CD4-positive, alpha-beta T cell (primary cell): Measurements from ENCODE around the gene CLGN. TPM values are rescaled to one million over a fixed set of nuclear protein-coding genes. Genes with fewer than 3 reads are reported as not detected.

ENCODE experiments used
- ATAC-seq: fragments of 200-7000 bp; cut with Tn5 transposase; one replicate; pipeline ENCODE4 v1.10.0; 2022; ENCODE audit warnings: mild to moderate bottlenecking; ENCODE audit not compliant: poor library complexity
- CTCF ChIA-PET: fragments of 350-600 bp; sonication (Branson Sonifier 250); formaldehyde crosslinking; loops from one replicate; lab custom pipeline; 2021; ENCODE audit warnings: antibody characterized with exemption, inconsistent platforms; lab: Charles Lee
- POLR2A ChIA-PET: fragments of 350-600 bp; sonication (Branson Sonifier 250); formaldehyde crosslinking; loops from one replicate; lab custom pipeline; 2021; ENCODE audit warnings: antibody characterized with exemption, inconsistent platforms; lab: Charles Lee
- DNase-seq, 14 experiments: peaks; one replicate each; pipeline ENCODE4 v3.0.0-alpha.2; 2013 to 2020; ENCODE audit warnings: mixed read lengths in 2 of 14
- H3K27ac ChIP-seq, 2 donors: one replicate each; pipeline versions ENCODE4 v1.5.1 to v1.7.0; 2013; ENCODE audit warnings: low read length in 2 of 2, low read depth in 1 of 2, mild to moderate bottlenecking in 1 of 2
- H3K27me3 ChIP-seq, 2 experiments: 1 replicate in 1 of 2; 2 replicates in 1 of 2; pipeline versions ENCODE4 v1.6.1 to v1.7.0; 2013; ENCODE audit warnings: low read length in 2 of 2, control low read depth in 1 of 2, mild to moderate bottlenecking in 1 of 2, moderate library complexity in 1 of 2; ENCODE audit not compliant: insufficient read depth in 2 of 2, control insufficient read depth in 1 of 2
- H3K36me3 ChIP-seq: one replicate; pipeline ENCODE4 v1.6.1; 2013; ENCODE audit warnings: low read length, control low read depth; ENCODE audit not compliant: insufficient read depth
- H3K4me1 ChIP-seq: one replicate; pipeline ENCODE4 v1.6.1; 2013; ENCODE audit warnings: low read length, control low read depth; ENCODE audit not compliant: insufficient read depth
- H3K4me3 ChIP-seq: one replicate; pipeline ENCODE4 v1.5.1; 2013; ENCODE audit warnings: mild to moderate bottlenecking, low read length, moderate library complexity
- H3K9me3 ChIP-seq, 2 experiments: 1 replicate in 1 of 2; 2 replicates in 1 of 2; pipeline versions ENCODE4 v1.6.1 to v1.7.0; 2013; ENCODE audit warnings: low read length in 2 of 2, mild to moderate bottlenecking in 2 of 2, control low read depth in 1 of 2, moderate library complexity in 1 of 2; ENCODE audit not compliant: control insufficient read depth in 1 of 2, insufficient read depth in 1 of 2
- H3K27ac Mint-ChIP-seq: one replicate; pipeline ENCODE4 v1.8.0; 2020; ENCODE audit warnings: mixed read lengths
- H3K27me3 Mint-ChIP-seq: one replicate; pipeline ENCODE4 v1.8.0; 2021; ENCODE audit warnings: mixed read lengths
- H3K36me3 Mint-ChIP-seq: one replicate; pipeline ENCODE4 v1.8.0; 2021; ENCODE audit warnings: low read depth, mixed read lengths
- H3K4me1 Mint-ChIP-seq: one replicate; pipeline ENCODE4 v1.8.0; 2021; ENCODE audit warnings: low read depth, mixed read lengths
- H3K4me3 Mint-ChIP-seq: one replicate; pipeline ENCODE4 v1.8.0; 2020; ENCODE audit warnings: mild to moderate bottlenecking, mixed read lengths
- H3K9me3 Mint-ChIP-seq: one replicate; pipeline ENCODE4 v1.8.0; 2020; ENCODE audit warnings: mixed read lengths
- intact Hi-C, 2 experiments: fragments of 100-400 bp; cut with DNase I in 1 of 2; cut with micrococcal nuclease in 1 of 2; formaldehyde crosslinking; loops; one replicate each; pipeline versions ENCODE4 v1.15.1 to v1.9.0; 2023 to 2025; cut with DNase I, micrococcal nuclease
- total RNA-seq, 174 experiments: library from RNA in 2 of 174; stranded (reverse) in 2 of 174; gene quantifications; one replicate each; pipeline ENCODE4 v1.2.3 and lab custom pipeline; 2021 to 2026
- TF ChIP-seq, protein P1 (sequence below): fragments of 200-600 bp; IDR thresholded peaks from one replicate; pipeline ENCODE4 v1.8.0; 2022; ENCODE audit warnings: antibody characterized with exemption, mild to moderate bottlenecking

CLGN gene
- total RNA-seq, 2 experiments from 2014 or later = not detected

DNA sequence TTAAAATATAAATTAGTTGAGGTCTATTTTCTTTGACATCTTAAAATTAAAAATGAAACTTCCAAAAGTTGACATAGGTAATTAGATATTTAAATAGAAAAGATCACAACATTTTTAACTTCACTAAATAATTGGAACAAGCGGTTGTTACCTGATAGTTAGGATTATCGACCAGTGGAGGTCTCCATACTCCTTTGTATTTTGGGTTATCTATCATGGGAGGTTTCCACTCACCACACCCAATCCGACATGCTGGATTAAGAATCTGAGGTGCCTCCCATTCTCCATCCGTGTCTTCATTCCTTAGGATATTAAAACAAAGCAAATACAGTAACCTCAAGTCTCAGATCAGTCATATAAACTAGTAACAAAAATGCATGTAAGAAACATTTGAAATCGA, 31.8 kb downstream of the CLGN start:
- Mint-ChIP-seq H3K27ac (no peak overlapping the region), H3K36me3 (no peaks in the 10 kb centered on the region), H3K9me3 (no peaks in the 10 kb centered on the region), H3K4me1 (no peaks in the 10 kb centered on the region), H3K4me3 (no peak overlapping the region), H3K27me3 (peaks cover 13% of the 10 kb centered on the region)
- H3K27ac ChIP-seq = no peak overlapping the region
- TF ChIP-seq, protein P1, sequence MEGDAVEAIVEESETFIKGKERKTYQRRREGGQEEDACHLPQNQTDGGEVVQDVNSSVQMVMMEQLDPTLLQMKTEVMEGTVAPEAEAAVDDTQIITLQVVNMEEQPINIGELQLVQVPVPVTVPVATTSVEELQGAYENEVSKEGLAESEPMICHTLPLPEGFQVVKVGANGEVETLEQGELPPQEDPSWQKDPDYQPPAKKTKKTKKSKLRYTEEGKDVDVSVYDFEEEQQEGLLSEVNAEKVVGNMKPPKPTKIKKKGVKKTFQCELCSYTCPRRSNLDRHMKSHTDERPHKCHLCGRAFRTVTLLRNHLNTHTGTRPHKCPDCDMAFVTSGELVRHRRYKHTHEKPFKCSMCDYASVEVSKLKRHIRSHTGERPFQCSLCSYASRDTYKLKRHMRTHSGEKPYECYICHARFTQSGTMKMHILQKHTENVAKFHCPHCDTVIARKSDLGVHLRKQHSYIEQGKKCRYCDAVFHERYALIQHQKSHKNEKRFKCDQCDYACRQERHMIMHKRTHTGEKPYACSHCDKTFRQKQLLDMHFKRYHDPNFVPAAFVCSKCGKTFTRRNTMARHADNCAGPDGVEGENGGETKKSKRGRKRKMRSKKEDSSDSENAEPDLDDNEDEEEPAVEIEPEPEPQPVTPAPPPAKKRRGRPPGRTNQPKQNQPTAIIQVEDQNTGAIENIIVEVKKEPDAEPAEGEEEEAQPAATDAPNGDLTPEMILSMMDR = no peak
- no peaks in the 10 kb centered on the region for H3K9me3 ChIP-seq
- DNase-seq (no peak), ATAC-seq (no peak)
- POLR2A ChIA-PET = no interaction called here
- H3K27me3 ChIP-seq = peaks cover 0 to 7% of the 10 kb centered on the region in 2 experiments
- no peak overlapping the region for H3K4me3 ChIP-seq
- H3K4me1 ChIP-seq = no peaks in the 10 kb centered on the region
- CTCF ChIA-PET = no interaction called here
- intact Hi-C loops = no loop called here
- H3K36me3 ChIP-seq = no peaks in the 10 kb centered on the region

DNA sequence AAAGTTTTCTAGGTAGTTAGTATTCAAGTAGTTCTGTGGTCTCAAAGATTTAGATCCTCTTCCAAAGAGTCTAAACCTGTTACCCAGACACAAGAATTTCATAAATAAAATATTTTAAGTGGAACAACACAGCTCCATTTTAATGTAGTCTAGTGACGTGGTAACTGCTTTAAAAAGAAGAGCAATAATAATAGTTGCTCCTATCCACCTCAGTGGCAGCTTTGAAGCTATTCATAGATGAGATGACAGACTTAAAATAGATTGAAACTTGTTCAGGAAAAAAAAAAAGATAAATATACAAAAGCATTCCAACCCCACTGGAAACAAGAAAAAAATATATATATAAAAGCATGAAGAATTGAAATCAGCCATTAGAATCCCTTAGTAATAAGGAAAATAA, 39.4 kb downstream of the CLGN start:
- Histone ChIP-seq H3K9me3 (no peaks in the 10 kb centered on the region), H3K27me3 (no peaks in the 10 kb centered on the region), H3K4me3 (no peak overlapping the region), H3K4me1 (no peaks in the 10 kb centered on the region), H3K36me3 (peaks cover 3% of the 10 kb centered on the region), H3K27ac (no peak overlapping the region)
- Mint-ChIP-seq H3K27me3 (no peaks in the 10 kb centered on the region), H3K4me3 (no peak overlapping the region), H3K36me3 (peaks cover 5% of the 10 kb centered on the region), H3K9me3 (no peaks in the 10 kb centered on the region), H3K27ac (no peak overlapping the region), H3K4me1 (no peaks in the 10 kb centered on the region)
- intact Hi-C loops = no loop called here
- no peak for DNase-seq
- CTCF ChIA-PET = no interaction called here
- TF ChIP-seq, protein P1 = no peak
- POLR2A ChIA-PET = no interaction called here
- ATAC-seq = no peak

DNA sequence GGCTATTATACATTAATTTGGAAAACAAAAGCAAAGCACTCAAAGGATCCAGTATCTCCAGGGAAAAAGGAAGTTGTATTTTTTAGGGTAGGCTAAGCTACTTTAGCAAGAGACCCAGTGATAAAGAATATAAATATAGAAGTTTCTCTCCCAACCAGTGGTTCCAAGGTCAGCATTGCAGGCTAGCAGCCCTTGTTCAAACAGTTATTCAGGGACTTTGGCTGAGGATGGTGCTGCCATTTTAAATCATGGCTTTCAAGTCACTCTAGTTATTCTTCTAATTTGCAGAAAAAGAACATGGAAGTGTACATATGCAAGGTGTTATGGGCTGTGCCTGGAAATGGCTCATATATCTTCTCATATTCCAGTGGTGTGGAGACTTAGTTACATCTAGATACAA, 44.7 kb downstream of the CLGN start:
- ATAC-seq (no peak), DNase-seq (no peak)
- Mint-ChIP-seq H3K36me3 (peaks cover 35% of the 10 kb centered on the region), H3K27ac (no peak overlapping the region), H3K4me1 (peaks cover under 1% of the 10 kb centered on the region), H3K9me3 (no peaks in the 10 kb centered on the region), H3K27me3 (no peaks in the 10 kb centered on the region), H3K4me3 (no peak overlapping the region)
- Histone ChIP-seq H3K9me3 (no peaks in the 10 kb centered on the region), H3K4me1 (no peaks in the 10 kb centered on the region), H3K27ac (no peak overlapping the region), H3K4me3 (no peak overlapping the region), H3K27me3 (no peaks in the 10 kb centered on the region), H3K36me3 (peaks cover 8% of the 10 kb centered on the region)
- intact Hi-C loops = no loop called here
- ChIA-PET CTCF (no interaction called here), POLR2A (interaction anchor here (1.0 to 3.1 kb wide), 2 partner anchors 9 to 141 kb away, joined by 3 to 13 read pairs; partner anchors contain the start of genes ELMOD2 and SCOC)
- TF ChIP-seq, protein P1 = no peak
